Measurements from ENCODE around the gene C6orf89.

- TF ChIP-seq EZH2 (IDR thresholded peaks at IDR 0.05; ENCODE audit: low read length, missing control alignments): no peak
- TF ChIP-seq CTCF (conservative IDR thresholded peaks at IDR 0.05 in 1 of 2, IDR thresholded peaks at IDR 0.05 in 1 of 2; ENCODE audit: low read depth in 1 of 2, low read length in 2 of 2): no peak
Measured at GRCh38 chr6:36962874-36963273, 77.1 kb downstream of the C6orf89 start.

Data from fibroblast of lung (primary cell).